Astrocyte of the spinal cord (primary cell): Measurements from ENCODE around the gene RAB15.

ENCODE experiments used
- DNase-seq: peaks from one replicate; pipeline ENCODE4 v3.0.0; 2011; ENCODE audit warnings: low read depth, low spot score
- H3K4me3 ChIP-seq: 2 replicates; pipeline ENCODE4 v1.5.1; 2011; ENCODE audit warnings: low read depth, mild to moderate bottlenecking, low read length, moderate library complexity
- CTCF ChIP-seq: IDR thresholded peaks from 2 replicates; pipeline ENCODE4 v1.5.1; 2012; ENCODE audit warnings: low read depth, mild to moderate bottlenecking, low read length, inconsistent platforms
- in situ Hi-C: cut with HindIII; loops from 2 replicates; pipeline ENCODE4 v1.10.0; 2017; ENCODE audit warnings: low sequenced_read_pairs

Gene RAB15

GRCh38 chr14:64960762-64961276 lies 11.3 kb downstream of the RAB15 start:
- in situ Hi-C loops: no loop called here
- no peak overlapping the region for H3K4me3 ChIP-seq
- no peak for DNase-seq

GRCh38 chr14:64958743-64959142 lies 13.4 kb downstream of the RAB15 start:
- no peak for DNase-seq
- H3K4me3 ChIP-seq: no peak overlapping the region
- in situ Hi-C loops: no loop called here
- no peak for TF ChIP-seq CTCF

More at GRCh38 chr14:64960762-64961276, 11.3 kb downstream of the RAB15 start:
- TF ChIP-seq CTCF: peak; percentile 25

GRCh38 chr14:64958201-64958600 lies 13.9 kb downstream of the RAB15 start:
- no peak for TF ChIP-seq CTCF
- DNase-seq: no peak
- in situ Hi-C loops: no loop called here
- no peak overlapping the region for H3K4me3 ChIP-seq

- in situ Hi-C loops: no loop called here
- TF ChIP-seq CTCF: no peak
- H3K4me3 ChIP-seq: no peak overlapping the region
Observed at GRCh38 chr14:64956697-64957406, 15.3 kb downstream of the RAB15 start.

GRCh38 chr14:64955297-64955696 lies 16.8 kb downstream of the RAB15 start:
- in situ Hi-C loops: no loop called here
- DNase-seq: no peak
- no peak overlapping the region for H3K4me3 ChIP-seq
- TF ChIP-seq CTCF: no peak

More at GRCh38 chr14:64956697-64957406, 15.3 kb downstream of the RAB15 start:
- DNase-seq: no peak

GRCh38 chr14:64954491-64955240 lies 17.5 kb downstream of the RAB15 start:
- no peak overlapping the region for H3K4me3 ChIP-seq
- in situ Hi-C loops: no loop called here
- no peak for DNase-seq
- no peak for TF ChIP-seq CTCF
